ENCODE results near the gene RHBDD3. TPM values are rescaled to one million over a fixed set of nuclear protein-coding genes. Genes with fewer than 3 reads are reported as not detected.
A peak's percentile ranks its signal among the peaks of the same experiment; 100 is the strongest.

Gene RHBDD3
- total RNA-seq, 1 donor from 2014 or later = 10.4 TPM

GRCh38 chr22:29216873-29217666, 50.7 kb downstream of the RHBDD3 start:
- peak; percentile 5 for ATAC-seq

- ATAC-seq = no peak
Observed at GRCh38 chr22:29216011-29216872, 51.5 kb downstream of the RHBDD3 start.

- ATAC-seq = no peak
Observed at GRCh38 chr22:29215012-29215860, 52.5 kb downstream of the RHBDD3 start.

- no peak for ATAC-seq
Observed at GRCh38 chr22:29214232-29214631, 53.5 kb downstream of the RHBDD3 start.

- ATAC-seq = no peak
Observed at GRCh38 chr22:29213493-29213892, 54.3 kb downstream of the RHBDD3 start.

GRCh38 chr22:29212743-29213142, 55.0 kb downstream of the RHBDD3 start:
- ATAC-seq = no peak

- ATAC-seq = no peak
Observed at GRCh38 chr22:29211466-29211865, 56.3 kb downstream of the RHBDD3 start.

GRCh38 chr22:29211066-29211465, 56.7 kb downstream of the RHBDD3 start:
- peak; percentile 17 for ATAC-seq

Other genes starting within 250 kb of the RHBDD3 start
- not detected for gene C22orf31, start 206.2 kb downstream of the RHBDD3 start, total RNA-seq
- 72.9 TPM for gene KREMEN1, start 194.9 kb downstream of the RHBDD3 start, total RNA-seq
- gene EMID1, start 62.1 kb downstream of the RHBDD3 start, total RNA-seq = 0.84 TPM
- 127 TPM for gene EWSR1, start 287 bp upstream of the RHBDD3 start, total RNA-seq
- 27.7 TPM for gene GAS2L1, start 38.7 kb upstream of the RHBDD3 start, total RNA-seq
- 0.88 TPM for gene RASL10A, start 47.7 kb upstream of the RHBDD3 start, total RNA-seq
- 80.8 TPM for gene AP1B1, start 120.6 kb upstream of the RHBDD3 start, total RNA-seq
- not detected for gene RFPL1, start 170.6 kb upstream of the RHBDD3 start, total RNA-seq
- gene NEFH, start 212.2 kb upstream of the RHBDD3 start, total RNA-seq = not detected

Measured in esophagus mucosa (tissue), 1 donor.